ENCODE results near the gene CAMTA1. TPM values are rescaled to one million over a fixed set of nuclear protein-coding genes. Genes with fewer than 3 reads are reported as not detected.

Gene CAMTA1
- total and polyA plus RNA-seq, 9 of the 15 experiments (the other 6 are each of a cell fraction or from before 2014, with no cell fraction given): 43.9 to 161 (median 65.9) TPM

GRCh38 chr1:7409278-7409677 is 624.0 kb downstream of the CAMTA1 start (continued):
- TF ChIP-seq, protein P1, sequence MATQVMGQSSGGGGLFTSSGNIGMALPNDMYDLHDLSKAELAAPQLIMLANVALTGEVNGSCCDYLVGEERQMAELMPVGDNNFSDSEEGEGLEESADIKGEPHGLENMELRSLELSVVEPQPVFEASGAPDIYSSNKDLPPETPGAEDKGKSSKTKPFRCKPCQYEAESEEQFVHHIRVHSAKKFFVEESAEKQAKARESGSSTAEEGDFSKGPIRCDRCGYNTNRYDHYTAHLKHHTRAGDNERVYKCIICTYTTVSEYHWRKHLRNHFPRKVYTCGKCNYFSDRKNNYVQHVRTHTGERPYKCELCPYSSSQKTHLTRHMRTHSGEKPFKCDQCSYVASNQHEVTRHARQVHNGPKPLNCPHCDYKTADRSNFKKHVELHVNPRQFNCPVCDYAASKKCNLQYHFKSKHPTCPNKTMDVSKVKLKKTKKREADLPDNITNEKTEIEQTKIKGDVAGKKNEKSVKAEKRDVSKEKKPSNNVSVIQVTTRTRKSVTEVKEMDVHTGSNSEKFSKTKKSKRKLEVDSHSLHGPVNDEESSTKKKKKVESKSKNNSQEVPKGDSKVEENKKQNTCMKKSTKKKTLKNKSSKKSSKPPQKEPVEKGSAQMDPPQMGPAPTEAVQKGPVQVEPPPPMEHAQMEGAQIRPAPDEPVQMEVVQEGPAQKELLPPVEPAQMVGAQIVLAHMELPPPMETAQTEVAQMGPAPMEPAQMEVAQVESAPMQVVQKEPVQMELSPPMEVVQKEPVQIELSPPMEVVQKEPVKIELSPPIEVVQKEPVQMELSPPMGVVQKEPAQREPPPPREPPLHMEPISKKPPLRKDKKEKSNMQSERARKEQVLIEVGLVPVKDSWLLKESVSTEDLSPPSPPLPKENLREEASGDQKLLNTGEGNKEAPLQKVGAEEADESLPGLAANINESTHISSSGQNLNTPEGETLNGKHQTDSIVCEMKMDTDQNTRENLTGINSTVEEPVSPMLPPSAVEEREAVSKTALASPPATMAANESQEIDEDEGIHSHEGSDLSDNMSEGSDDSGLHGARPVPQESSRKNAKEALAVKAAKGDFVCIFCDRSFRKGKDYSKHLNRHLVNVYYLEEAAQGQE (IDR thresholded peaks at IDR 0.05; ENCODE audit: borderline replicate concordance): no peak
- TF ChIP-seq, protein P1 (CRISPR knock-in tag; IDR thresholded peaks at IDR 0.05; ENCODE audit: low read depth): no peak
- TF ChIP-seq MEIS2 (IDR thresholded peaks at IDR 0.05; ENCODE audit: partially characterized antibody): no peak
- no peak for TF ChIP-seq CXXC5 (CRISPR knock-in tag; IDR thresholded peaks at IDR 0.05)
- TF ChIP-seq NCOA4 (IDR thresholded peaks at IDR 0.05; ENCODE audit: partially characterized antibody): no peak
- TF ChIP-seq CHD7 (IDR thresholded peaks at IDR 0.05; ENCODE audit: low read depth, low read length): no peak
- no peak for TF ChIP-seq ZNF778 (CRISPR knock-in tag; IDR thresholded peaks at IDR 0.05)
- no peak for TF ChIP-seq BRD9 (IDR thresholded peaks at IDR 0.05; ENCODE audit: low read depth, partially characterized antibody)
- no peak for TF ChIP-seq STAG1 (CRISPR knock-in tag; IDR thresholded peaks at IDR 0.05; ENCODE audit: borderline replicate concordance)
- no peak for TF ChIP-seq FIP1L1 (IDR thresholded peaks at IDR 0.05; ENCODE audit: low read depth, low read length, poor library complexity, severe bottlenecking)
